NAMALWA (cell line): Measurements from ENCODE around the gene UGT2A3.

Experiments
- DNase-seq: peaks from one replicate; pipeline ENCODE4 v3.0.0-alpha.2; 2015; ENCODE audit warnings: low spot score

The UGT2A3 gene

GRCh38 chr4:68912807-68913206, 38.8 kb downstream of the UGT2A3 start:
- no peak for DNase-seq

GRCh38 chr4:68909385-68909784, 42.2 kb downstream of the UGT2A3 start:
- no peak for DNase-seq

GRCh38 chr4:68907788-68908700, 43.6 kb downstream of the UGT2A3 start:
- DNase-seq: no peak

GRCh38 chr4:68907245-68907644, 44.4 kb downstream of the UGT2A3 start:
- DNase-seq: no peak

GRCh38 chr4:68906780-68907137, 44.8 kb downstream of the UGT2A3 start:
- DNase-seq: no peak

GRCh38 chr4:68905939-68906779, 45.4 kb downstream of the UGT2A3 start:
- DNase-seq: no peak

- DNase-seq: no peak
Observed at GRCh38 chr4:68905598-68905938, 46.0 kb downstream of the UGT2A3 start.

GRCh38 chr4:68904786-68905185, 46.8 kb downstream of the UGT2A3 start:
- DNase-seq: peak; percentile 17

GRCh38 chr4:68896749-68897148, 54.9 kb downstream of the UGT2A3 start:
- no peak for DNase-seq

- no peak for DNase-seq
Observed at GRCh38 chr4:68895561-68896198, 55.9 kb downstream of the UGT2A3 start.

GRCh38 chr4:68892861-68893260, 58.7 kb downstream of the UGT2A3 start:
- no peak for DNase-seq

- DNase-seq: no peak
Observed at GRCh38 chr4:68891678-68892077, 59.9 kb downstream of the UGT2A3 start.

GRCh38 chr4:68885545-68885944, 66.1 kb downstream of the UGT2A3 start:
- DNase-seq: no peak

GRCh38 chr4:68883870-68884269, 67.7 kb downstream of the UGT2A3 start:
- no peak for DNase-seq
